ENCODE measurements around the gene PRRT3.

DNA sequence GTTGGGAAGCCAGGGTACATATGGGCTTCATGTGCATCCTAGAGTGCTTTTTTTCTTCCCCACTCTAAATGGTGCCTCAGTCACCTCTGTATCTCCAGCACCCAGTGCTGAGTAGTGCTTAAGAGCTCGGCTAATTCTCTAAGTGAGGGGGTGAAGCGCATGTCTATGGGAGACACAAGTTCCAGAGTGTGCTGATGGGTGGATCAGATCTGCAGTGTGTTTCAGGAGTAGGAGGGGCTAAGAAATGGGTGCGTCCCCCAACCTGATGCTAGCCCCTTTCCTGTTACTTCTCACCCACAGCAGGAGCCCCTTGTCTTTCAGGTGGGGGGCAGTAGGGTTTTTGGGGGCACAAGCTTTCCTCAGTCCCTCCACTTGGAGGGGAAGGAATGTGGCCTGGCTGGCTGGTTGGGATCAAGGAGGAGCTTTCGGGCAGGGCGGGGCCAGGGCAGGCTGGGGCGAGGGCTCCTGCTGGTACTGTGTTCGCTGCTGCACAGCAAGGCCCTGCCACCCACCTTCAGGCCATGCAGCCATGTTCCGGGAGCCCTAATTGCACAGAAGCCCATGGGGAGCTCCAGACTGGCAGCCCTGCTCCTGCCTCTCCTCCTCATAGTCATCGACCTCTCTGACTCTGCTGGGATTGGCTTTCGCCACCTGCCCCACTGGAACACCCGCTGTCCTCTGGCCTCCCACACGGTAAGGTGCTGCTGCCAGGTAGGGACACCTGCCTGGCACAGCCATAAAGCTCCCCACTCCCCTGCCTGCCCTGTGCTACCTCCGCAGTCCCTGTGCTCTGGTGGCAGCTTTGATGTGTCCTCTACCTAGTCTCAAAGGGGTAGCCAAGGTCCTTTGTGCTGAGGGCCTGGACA lies 49.6 kb downstream of the PRRT3 start, which contains the start of gene IL17RE:
- TF ChIP-seq, protein P1, sequence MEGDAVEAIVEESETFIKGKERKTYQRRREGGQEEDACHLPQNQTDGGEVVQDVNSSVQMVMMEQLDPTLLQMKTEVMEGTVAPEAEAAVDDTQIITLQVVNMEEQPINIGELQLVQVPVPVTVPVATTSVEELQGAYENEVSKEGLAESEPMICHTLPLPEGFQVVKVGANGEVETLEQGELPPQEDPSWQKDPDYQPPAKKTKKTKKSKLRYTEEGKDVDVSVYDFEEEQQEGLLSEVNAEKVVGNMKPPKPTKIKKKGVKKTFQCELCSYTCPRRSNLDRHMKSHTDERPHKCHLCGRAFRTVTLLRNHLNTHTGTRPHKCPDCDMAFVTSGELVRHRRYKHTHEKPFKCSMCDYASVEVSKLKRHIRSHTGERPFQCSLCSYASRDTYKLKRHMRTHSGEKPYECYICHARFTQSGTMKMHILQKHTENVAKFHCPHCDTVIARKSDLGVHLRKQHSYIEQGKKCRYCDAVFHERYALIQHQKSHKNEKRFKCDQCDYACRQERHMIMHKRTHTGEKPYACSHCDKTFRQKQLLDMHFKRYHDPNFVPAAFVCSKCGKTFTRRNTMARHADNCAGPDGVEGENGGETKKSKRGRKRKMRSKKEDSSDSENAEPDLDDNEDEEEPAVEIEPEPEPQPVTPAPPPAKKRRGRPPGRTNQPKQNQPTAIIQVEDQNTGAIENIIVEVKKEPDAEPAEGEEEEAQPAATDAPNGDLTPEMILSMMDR (IDR thresholded peaks at IDR 0.05): no peak
- no peak for TF ChIP-seq POLR2A (IDR thresholded peaks at IDR 0.05)
